H9 (cell line): Measurements from ENCODE around the gene TMEM176B. TPM values are rescaled to one million over a fixed set of nuclear protein-coding genes. Genes with fewer than 3 reads are reported as not detected.

Source experiments
- DNase-seq: peaks from one replicate; pipeline ENCODE4 v3.0.0-alpha.2; 2017
- H2AFZ ChIP-seq: one replicate; pipeline ENCODE4 v1.6.1; 2013; ENCODE audit warnings: mild to moderate bottlenecking, low read length, control low read depth, moderate library complexity
- H2AK5ac ChIP-seq: 2 replicates; pipeline ENCODE4 v1.6.1; 2013; ENCODE audit warnings: low read length, control low read depth, mixed read lengths; ENCODE audit not compliant: insufficient read length
- H2BK120ac ChIP-seq: one replicate; pipeline ENCODE4 v1.6.1; 2013; ENCODE audit warnings: low read depth, mild to moderate bottlenecking, low read length, control low read depth, inconsistent platforms; ENCODE audit not compliant: poor library complexity, severe bottlenecking
- H2BK12ac ChIP-seq: 2 replicates; pipeline ENCODE4 v1.6.1; 2013; ENCODE audit warnings: low read length, control low read depth, mixed read lengths, low read depth; ENCODE audit not compliant: insufficient read length
- H2BK15ac ChIP-seq: 2 replicates; pipeline ENCODE4 v1.6.1; 2013; ENCODE audit warnings: low read depth, low read length, control low read depth
- H2BK20ac ChIP-seq: one replicate; pipeline ENCODE4 v1.6.1; 2013; ENCODE audit warnings: low read depth, mild to moderate bottlenecking, low read length, control low read depth, inconsistent platforms; ENCODE audit not compliant: poor library complexity, severe bottlenecking
- H2BK5ac ChIP-seq: 2 replicates; pipeline ENCODE4 v1.6.1; 2013; ENCODE audit warnings: low read length, control low read depth, mixed read lengths; ENCODE audit not compliant: insufficient read length
- H3K14ac ChIP-seq: 2 replicates; pipeline ENCODE4 v1.6.1; 2013; ENCODE audit warnings: low read length, control low read depth; ENCODE audit not compliant: insufficient read depth
- H3K18ac ChIP-seq: 2 replicates; pipeline ENCODE4 v1.6.1; 2013; ENCODE audit warnings: low read depth, mild to moderate bottlenecking, mixed read lengths, low read length, control low read depth; ENCODE audit not compliant: insufficient read length
- H3K23ac ChIP-seq: 2 replicates; pipeline ENCODE4 v1.6.1; 2013; ENCODE audit warnings: low read length, control low read depth, mixed read lengths, low read depth; ENCODE audit not compliant: insufficient read length
- H3K23me2 ChIP-seq: 2 replicates; pipeline ENCODE4 v1.6.1; 2013; ENCODE audit warnings: low read depth, mild to moderate bottlenecking, mixed read lengths, low read length, control low read depth; ENCODE audit not compliant: insufficient read length, poor library complexity, severe bottlenecking
- H3K27ac ChIP-seq: 2 replicates; pipeline ENCODE4 v1.5.1; 2013; ENCODE audit warnings: low read length, control low read depth, mixed read lengths, low read depth; ENCODE audit not compliant: insufficient read length
- H3K27me3 ChIP-seq: 2 replicates; pipeline ENCODE4 v1.6.1; 2013; ENCODE audit warnings: low read length, control low read depth, inconsistent platforms; ENCODE audit not compliant: insufficient read depth
- H3K4ac ChIP-seq: 2 replicates; pipeline ENCODE4 v1.6.1; 2013; ENCODE audit warnings: low read depth, mild to moderate bottlenecking, control low read depth, inconsistent platforms, low read length, moderate library complexity
- H3K4me1 ChIP-seq: 2 replicates; pipeline ENCODE4 v1.6.1; 2013; ENCODE audit warnings: low read length, control low read depth, inconsistent platforms; ENCODE audit not compliant: insufficient read depth
- H3K4me2 ChIP-seq: 2 replicates; pipeline ENCODE4 v1.6.1; 2013; ENCODE audit warnings: low read length, control low read depth, mixed read lengths; ENCODE audit not compliant: insufficient read length, insufficient read depth
- H3K56ac ChIP-seq: 2 replicates; pipeline ENCODE4 v1.6.1; 2013; ENCODE audit warnings: low read depth, mild to moderate bottlenecking, mixed read lengths, low read length, control low read depth; ENCODE audit not compliant: insufficient read length
- H3K79me1 ChIP-seq: 2 replicates; pipeline ENCODE4 v1.6.1; 2013; ENCODE audit warnings: low read depth, mild to moderate bottlenecking, moderate library complexity, low read length, control low read depth, inconsistent platforms; ENCODE audit not compliant: insufficient read depth, poor library complexity, severe bottlenecking
- H3K79me2 ChIP-seq: 2 replicates; pipeline ENCODE4 v1.6.1; 2013; ENCODE audit warnings: low read length, control low read depth, inconsistent platforms; ENCODE audit not compliant: insufficient read depth
- H3K9ac ChIP-seq: 2 replicates; pipeline ENCODE4 v1.6.1; 2013; ENCODE audit warnings: low read length, control low read depth, mixed read lengths; ENCODE audit not compliant: insufficient read length; ENCODE audit errors: extremely low read depth
- H3K9me3 ChIP-seq: one replicate; pipeline ENCODE4 v1.6.1; 2013; ENCODE audit warnings: low read depth, low read length, inconsistent platforms; ENCODE audit not compliant: control insufficient read depth
- H3T11ph ChIP-seq: one replicate; pipeline ENCODE4 v1.6.1; 2013; ENCODE audit warnings: mild to moderate bottlenecking, low read length, control low read depth, inconsistent platforms
- H4K20me1 ChIP-seq: one replicate; pipeline ENCODE4 v1.6.1; 2013; ENCODE audit not compliant: control insufficient read depth, insufficient read length, insufficient read depth
- H4K5ac ChIP-seq: 2 replicates; pipeline ENCODE4 v1.6.1; 2013; ENCODE audit warnings: low read depth, mild to moderate bottlenecking, mixed read lengths, low read length, control low read depth; ENCODE audit not compliant: insufficient read length
- H4K8ac ChIP-seq: replicated peaks from 2 replicates; pipeline ENCODE4 v1.6.1; 2013; ENCODE audit warnings: low read length, control low read depth, mixed read lengths, low read depth; ENCODE audit not compliant: insufficient read length
- H4K91ac ChIP-seq: 2 replicates; pipeline ENCODE4 v1.6.1; 2013; ENCODE audit warnings: low read depth, mild to moderate bottlenecking, moderate library complexity, mixed read lengths, low read length, control low read depth; ENCODE audit not compliant: insufficient read length
- H3K27ac Mint-ChIP-seq, 3 experiments: 2 replicates in 2 of 3; 3 replicates in 1 of 3; pipeline ENCODE4 v1.8.0; 2020 to 2021; ENCODE audit warnings: mixed read lengths in 3 of 3, mild to moderate bottlenecking in 1 of 3, moderate library complexity in 1 of 3
- H3K27me3 Mint-ChIP-seq: 2 replicates; pipeline ENCODE4 v1.8.0; 2021; ENCODE audit warnings: low read depth, mild to moderate bottlenecking, moderate library complexity, mixed read lengths
- H3K36me3 Mint-ChIP-seq, 3 experiments: 2 replicates in 2 of 3; 3 replicates in 1 of 3; pipeline ENCODE4 v1.8.0; 2020 to 2021; ENCODE audit warnings: low read depth in 3 of 3, mixed read lengths in 3 of 3; ENCODE audit not compliant: insufficient read depth in 1 of 3
- H3K4me1 Mint-ChIP-seq, 2 experiments: 2 replicates each; pipeline ENCODE4 v1.8.0; 2020; ENCODE audit warnings: mixed read lengths in 2 of 2
- H3K4me3 Mint-ChIP-seq, 2 experiments: 2 replicates in 1 of 2; 3 replicates in 1 of 2; pipeline ENCODE4 v1.8.0; 2020 to 2021; ENCODE audit warnings: mild to moderate bottlenecking in 2 of 2, mixed read lengths in 2 of 2, moderate library complexity in 1 of 2
- H3K9me3 Mint-ChIP-seq, 2 experiments: 2 replicates in 1 of 2; 3 replicates in 1 of 2; pipeline ENCODE4 v1.8.0; 2020; ENCODE audit warnings: mild to moderate bottlenecking in 2 of 2, mixed read lengths in 2 of 2, moderate library complexity in 1 of 2
- CTCF ChIP-seq: fragments of 200-600 bp; sonication (generic); conservative IDR thresholded peaks from 3 replicates; pipeline ENCODE4 v1.8.0; 2021; ENCODE audit warnings: antibody characterized with exemption, mild to moderate bottlenecking
- WGBS: extraction: QIAGEN DNeasy Blood & Tissue Kit; methylation state at CpG from one replicate; pipeline ENCODE4 v1.1.7; 2013; ENCODE audit warnings: missing lambda C conversion rate, low lambda C conversion rate, mixed read lengths; ENCODE audit not compliant: insufficient read length; ENCODE audit errors: extremely low coverage; 5-methylcytosine and 5-hydroxymethylcytosine counted together
- long read RNA-seq: library from polyadenylated mRNA; unstranded; transcript quantifications from one replicate; pipeline ENCODE4 v2.0.0, GENCODE V29; 2020
- total RNA-seq: library from RNA; stranded (reverse); gene quantifications from 2 replicates; pipeline ENCODE4 v1.2.1, GENCODE V29; 2021

The TMEM176B gene
- 0.26 and 0.85 TPM in 2 replicates for total RNA-seq
- long read RNA-seq, partial matches to known transcripts = 0 of 2 reads
- long read RNA-seq, other reads (novel, unspliced or antisense) = 2 of 2 reads

- H3K36me3 Mint-ChIP-seq = peaks cover 0 to 6% (median 4%) of the 10 kb centered on the region in 3 experiments; a peak in 3 of 7 replicates
- peak within 1 kb of the TSS; percentile 44 to 76 for H3K4me3 Mint-ChIP-seq
- H2BK5ac ChIP-seq = no peak within 1 kb of the TSS
- H3K79me2 ChIP-seq = no peaks in the 10 kb centered on the region
- peaks cover 0 to 17% of the 10 kb centered on the region in 2 experiments; a peak in 2 of 4 replicates for H3K4me1 Mint-ChIP-seq
- H2AFZ ChIP-seq = no peak within 1 kb of the TSS
- no peak within 1 kb of the TSS for H3K18ac ChIP-seq
- H4K91ac ChIP-seq = no peak within 1 kb of the TSS
- H3K4me2 ChIP-seq = peak within 1 kb of the TSS; percentile 62
- H3K79me1 ChIP-seq = no peaks in the 10 kb centered on the region
- no peak within 1 kb of the TSS for H2BK20ac ChIP-seq
- H3K56ac ChIP-seq = no peak within 1 kb of the TSS
- peaks cover 35% of the 10 kb centered on the region for H3K27me3 ChIP-seq
- no peak within 1 kb of the TSS for H3K14ac ChIP-seq
- H2BK15ac ChIP-seq = no peak within 1 kb of the TSS
- no peak within 1 kb of the TSS for H3K9ac ChIP-seq
- no CpG with 5 or more reads among the region's 75 CpGs for WGBS
- H4K20me1 ChIP-seq = no peaks in the 10 kb centered on the region
- H3K27ac Mint-ChIP-seq = no peak within 1 kb of the TSS
- no peak for TF ChIP-seq CTCF
- no peak within 1 kb of the TSS for H2BK12ac ChIP-seq
- no peak within 1 kb of the TSS for H4K5ac ChIP-seq
- peaks cover 8% of the 10 kb centered on the region for H3K23me2 ChIP-seq
- H2BK120ac ChIP-seq = no peak within 1 kb of the TSS
- no peaks in the 10 kb centered on the region for H3K9me3 ChIP-seq
- H3T11ph ChIP-seq = no peak within 1 kb of the TSS
- H3K4me1 ChIP-seq = no peaks in the 10 kb centered on the region
- no peak for DNase-seq
- no peak within 1 kb of the TSS for H3K4ac ChIP-seq
- H3K23ac ChIP-seq = no peak within 1 kb of the TSS
- no peak within 1 kb of the TSS for H2AK5ac ChIP-seq
- H3K27ac ChIP-seq = no peak within 1 kb of the TSS
- no peak within 1 kb of the TSS for H4K8ac ChIP-seq
- peaks cover 71% of the 10 kb centered on the region for H3K27me3 Mint-ChIP-seq
- peaks cover 5 to 13% of the 10 kb centered on the region in 2 experiments; a peak in 4 of 5 replicates for H3K9me3 Mint-ChIP-seq
Measured at GRCh38 chr7:150799741-150800580, at the start of gene TMEM176B. Gene TMEM176B (minus strand): TSS chr7:150800364. CDS start chr7:150796569, 3,795 bp downstream.
